B cell (primary cell): ENCODE data around the gene PPP1R14B. TPM values are rescaled to one million over a fixed set of nuclear protein-coding genes. Genes with fewer than 3 reads are reported as not detected.

ENCODE experiments used
- ATAC-seq: fragments of 200-7000 bp; cut with Tn5 transposase; one replicate; pipeline ENCODE4 v1.10.0; 2021; ENCODE audit warnings: low read depth, mild to moderate bottlenecking, moderate number of reproducible peaks, moderate library complexity
- CTCF ChIA-PET: fragments of 350-600 bp; sonication (Branson Sonifier 250); formaldehyde crosslinking; loops from one replicate; lab custom pipeline; 2021; ENCODE audit warnings: antibody characterized with exemption, inconsistent platforms; lab: Charles Lee
- POLR2A ChIA-PET: fragments of 350-600 bp; sonication (Branson Sonifier 250); formaldehyde crosslinking; loops from one replicate; lab custom pipeline; 2021; ENCODE audit warnings: antibody characterized with exemption; lab: Charles Lee
- DNase-seq: peaks from one replicate; pipeline ENCODE4 v3.0.0; 2013
- H2AFZ ChIP-seq: 2 replicates; pipeline ENCODE4 v1.6.1; 2012; ENCODE audit warnings: mild to moderate bottlenecking, low read depth, low read length; ENCODE audit not compliant: insufficient read depth, poor library complexity, severe bottlenecking
- H3K27ac ChIP-seq, 2 donors: 1 replicate in 1 of 2; 2 replicates in 1 of 2; pipeline ENCODE4 v1.5.1; 2012 to 2013; ENCODE audit warnings: low read length in 2 of 2, mild to moderate bottlenecking in 2 of 2, moderate library complexity in 1 of 2
- H3K27me3 ChIP-seq, 4 experiments: fragments of 200-600 bp in 1 of 4; sonication (generic) in 1 of 4; replicated peaks in 1 of 4; 1 replicate in 2 of 4; 2 replicates in 2 of 4; pipeline versions ENCODE4 v1.6.1 to v1.7.0; 2013 to 2016; ENCODE audit warnings: low read length in 3 of 4, mild to moderate bottlenecking in 2 of 4, mixed read lengths in 1 of 4, moderate library complexity in 1 of 4; ENCODE audit not compliant: insufficient read depth in 4 of 4, control insufficient read depth in 3 of 4; ENCODE audit errors: control extremely low read depth in 1 of 4
- H3K36me3 ChIP-seq, 2 experiments: replicated peaks in 1 of 2; 1 replicate in 1 of 2; 2 replicates in 1 of 2; pipeline versions ENCODE4 v1.6.1 to v1.7.1; 2013; ENCODE audit warnings: low read length in 1 of 2; ENCODE audit not compliant: insufficient read depth in 2 of 2, control insufficient read depth in 1 of 2; ENCODE audit errors: control extremely low read depth in 1 of 2, extremely low read depth in 1 of 2
- H3K4me1 ChIP-seq, 2 donors: fragments of 200-600 bp in 1 of 2; sonication (generic) in 1 of 2; 1 replicate in 1 of 2; 2 replicates in 1 of 2; pipeline versions ENCODE4 v1.5.1 to v1.6.1; 2013 to 2017; ENCODE audit warnings: low read length in 2 of 2; ENCODE audit not compliant: control insufficient read depth in 2 of 2, insufficient read depth in 2 of 2
- H3K4me2 ChIP-seq: replicated peaks from 2 replicates; pipeline ENCODE3; 2012; ENCODE audit warnings: mild to moderate bottlenecking, low read depth, low read length; ENCODE audit not compliant: poor library complexity, severe bottlenecking
- H3K4me3 ChIP-seq, 5 experiments: fragments of 200-600 bp in 1 of 5; sonication (generic) in 1 of 5; 1 replicate in 3 of 5; 2 replicates in 2 of 5; pipeline versions ENCODE4 v1.5.1 to v1.7.0; 2011 to 2016; ENCODE audit warnings: low read length in 4 of 5, mild to moderate bottlenecking in 4 of 5, low read depth in 2 of 5, control low read depth in 1 of 5, moderate library complexity in 1 of 5; ENCODE audit not compliant: insufficient read depth in 1 of 5; ENCODE audit errors: control extremely low read depth in 1 of 5, extremely low read depth in 1 of 5
- H3K79me2 ChIP-seq: fragments of 200-600 bp; sonication (generic); one replicate; pipeline ENCODE4 v1.6.0; 2016; ENCODE audit warnings: low read length; ENCODE audit not compliant: control insufficient read depth, insufficient read depth
- H3K9ac ChIP-seq: fragments of 200-600 bp; sonication (generic); 2 replicates; pipeline ENCODE4 v1.6.1; 2017; ENCODE audit warnings: mild to moderate bottlenecking, low read length, moderate library complexity
- H3K9me3 ChIP-seq, 3 donors: one replicate each; pipeline versions ENCODE4 v1.6.1 to v1.7.1; 2013; ENCODE audit warnings: low read length in 2 of 3; ENCODE audit not compliant: control insufficient read depth in 2 of 3, insufficient read depth in 1 of 3; ENCODE audit errors: control extremely low read depth in 1 of 3
- H4K20me1 ChIP-seq: 2 replicates; pipeline ENCODE4 v1.6.0; 2012; ENCODE audit warnings: mild to moderate bottlenecking, low read length; ENCODE audit not compliant: insufficient read depth, control insufficient read depth, poor library complexity, severe bottlenecking
- H3K27ac Mint-ChIP-seq: one replicate; pipeline ENCODE4 v1.8.0; 2021; ENCODE audit warnings: mixed read lengths
- H3K27me3 Mint-ChIP-seq: one replicate; pipeline ENCODE4 v1.8.0; 2021; ENCODE audit warnings: mixed read lengths
- H3K4me1 Mint-ChIP-seq: one replicate; pipeline ENCODE4 v1.8.0; 2021; ENCODE audit warnings: mixed read lengths
- H3K4me3 Mint-ChIP-seq: one replicate; pipeline ENCODE4 v1.8.0; 2021; ENCODE audit warnings: mixed read lengths
- H3K9me3 Mint-ChIP-seq: one replicate; pipeline ENCODE4 v1.8.0; 2022; ENCODE audit warnings: mixed read lengths; ENCODE audit not compliant: insufficient read depth
- CTCF ChIP-seq: fragments of 200-600 bp; IDR thresholded peaks from one replicate; pipeline ENCODE4 v1.8.0; 2022; ENCODE audit warnings: antibody characterized with exemption, mild to moderate bottlenecking
- EZH2 ChIP-seq: IDR thresholded peaks from 2 replicates; pipeline ENCODE4 v1.6.1; 2012; ENCODE audit warnings: borderline replicate concordance, low read depth, mild to moderate bottlenecking, moderate library complexity, low read length; ENCODE audit not compliant: insufficient read depth, poor library complexity, severe bottlenecking
- WGBS: methylation state at CpG from one replicate; pipeline ENCODE4 v1.1.5; 2013; ENCODE audit warnings: missing lambda C conversion rate; ENCODE audit not compliant: insufficient coverage; 5-methylcytosine and 5-hydroxymethylcytosine counted together
- intact Hi-C: fragments of 100-400 bp; cut with micrococcal nuclease; formaldehyde crosslinking; loops from one replicate; pipeline ENCODE4 v1.10.0; 2022
- polyA plus RNA-seq: library from polyadenylated mRNA; depleted of rRNA; stranded (reverse); fragments of >200 nt; gene quantifications from 2 replicates; pipeline ENCODE4 v1.2.3, GENCODE V29; 2012
- total RNA-seq, 2 donors: library from RNA; stranded (reverse); fragments of 120-200 nt in 1 of 2; gene quantifications; 1 replicate in 1 of 2; 2 replicates in 1 of 2; pipeline versions ENCODE4 v1.2.3 to v1.2.4, GENCODE V29; 2013 to 2022

The PPP1R14B gene
- total and polyA plus RNA-seq, 2 donors (not counting 1 experiment from before 2014, with no cell fraction given) = 41.2 to 51.0 TPM

GRCh38 chr11:64278576-64279190, 31.9 kb upstream of the PPP1R14B start:
- WGBS = 95% methylated on average over 5 of the region's 8 CpGs
- Histone ChIP-seq H2AFZ (no peak overlapping the region), H3K36me3 (peaks cover 0 to 19% of the 10 kb centered on the region in 2 experiments), H3K79me2 (peaks cover 19% of the 10 kb centered on the region), H3K9me3 (no peaks in the 10 kb centered on the region), H3K4me2 (no peak overlapping the region), H4K20me1 (no peaks in the 10 kb centered on the region), H3K9ac (no peak overlapping the region), H3K4me3 (no peak overlapping the region), H3K27ac (no peak overlapping the region), H3K27me3 (no peaks in the 10 kb centered on the region), H3K4me1 (peaks cover 0 to 3% of the 10 kb centered on the region in 2 donors)
- no peak overlapping the region for H3K4me3 Mint-ChIP-seq
- ATAC-seq (no peak), DNase-seq (no peak)
- POLR2A ChIA-PET = interaction anchor here (0.6 kb wide), 1 partner anchor 601 kb away, joined by 11 read pairs; no protein-coding TSS in a partner anchor
- H3K27ac Mint-ChIP-seq = no peak overlapping the region
- H3K9me3 Mint-ChIP-seq = no peaks in the 10 kb centered on the region
- TF ChIP-seq EZH2 = no peak
- TF ChIP-seq CTCF = no peak
- peaks cover 5% of the 10 kb centered on the region for H3K4me1 Mint-ChIP-seq
- intact Hi-C loops = no loop called here
- H3K27me3 Mint-ChIP-seq = no peaks in the 10 kb centered on the region
- CTCF ChIA-PET = interaction anchor here (1.9 kb wide), 1 partner anchor 26 kb away, joined by 10 read pairs; the partner anchor contains the start of gene ESRRA

- 96% methylated on average over 13 of the region's 17 CpGs for WGBS
- POLR2A ChIA-PET = interaction anchor here (0.6 to 1.2 kb wide), 2 partner anchors 8 to 31 kb away, joined by 3 read pairs; no protein-coding TSS in a partner anchor
- no peak overlapping the region for H3K4me3 Mint-ChIP-seq
These were observed 30.1 kb upstream of the PPP1R14B start for GRCh38 chr11:64276653-64277431.

More at GRCh38 chr11:64276653-64277431, 30.1 kb upstream of the PPP1R14B start:
- no peaks in the 10 kb centered on the region for H3K9me3 Mint-ChIP-seq
- H3K27ac Mint-ChIP-seq = no peak overlapping the region
- TF ChIP-seq EZH2 (no peak), CTCF (no peak)
- H3K27me3 Mint-ChIP-seq = no peaks in the 10 kb centered on the region
- peaks cover 0 to 13% of the 10 kb centered on the region in 2 experiments for H3K36me3 ChIP-seq
- H3K79me2 ChIP-seq = peaks cover 3% of the 10 kb centered on the region
- no peak overlapping the region for H3K4me3 ChIP-seq
- peaks cover 2 to 3% of the 10 kb centered on the region in 2 donors for H3K4me1 ChIP-seq
- intact Hi-C loops = no loop called here
- H3K9ac ChIP-seq = no peak overlapping the region
- ATAC-seq (no peak), DNase-seq (no peak)
- no peak overlapping the region for H3K27ac ChIP-seq
- CTCF ChIA-PET = interaction anchor here (0.7 to 2.1 kb wide), 5 partner anchors 24 to 72 kb away, joined by 3 to 10 read pairs (median 4); partner anchors contain the start of genes CATSPERZ and ESRRA
- no peaks in the 10 kb centered on the region for H4K20me1 ChIP-seq
- no peak overlapping the region for H3K4me2 ChIP-seq
- no peaks in the 10 kb centered on the region for H3K9me3 ChIP-seq
- H3K27me3 ChIP-seq = no peaks in the 10 kb centered on the region
- H3K4me1 Mint-ChIP-seq = peaks cover 2% of the 10 kb centered on the region
- no peak overlapping the region for H2AFZ ChIP-seq
